Ovary (tissue), 9 donors: Measurements from ENCODE around the gene IL9. TPM values are rescaled to one million over a fixed set of nuclear protein-coding genes. Genes with fewer than 3 reads are reported as not detected.

ENCODE experiments used
- DNase-seq, 5 donors: peaks; one replicate each; pipeline ENCODE4 v3.0.0-alpha.2; 2019 to 2020
- H3K27ac ChIP-seq, 2 donors: fragments of 200-600 bp; one replicate each; pipeline versions ENCODE4 v1.5.1 to v1.8.0; 2019 to 2022
- H3K27me3 ChIP-seq: fragments of 200-600 bp; one replicate; pipeline ENCODE4 v1.8.0; 2022
- H3K36me3 ChIP-seq: fragments of 200-600 bp; sonication (generic); one replicate; pipeline ENCODE4 v1.5.1; 2019
- H3K4me1 ChIP-seq: one replicate; pipeline ENCODE4 v1.8.1; 2013; ENCODE audit warnings: mild to moderate bottlenecking, moderate library complexity; ENCODE audit not compliant: insufficient read depth
- H3K4me3 ChIP-seq: fragments of 200-600 bp; sonication (generic); one replicate; pipeline ENCODE4 v1.5.1; 2017
- H3K9me3 ChIP-seq, 2 donors: fragments of 200-600 bp in 1 of 2; sonication (generic) in 1 of 2; one replicate each; pipeline versions ENCODE4 v1.5.1 to v1.8.1; 2013 to 2019; ENCODE audit warnings: mild to moderate bottlenecking in 1 of 2, moderate library complexity in 1 of 2
- EP300 ChIP-seq: sonication (generic); formaldehyde crosslinking; IDR thresholded peaks from one replicate; pipeline ENCODE4 v1.6.1; 2017; ENCODE audit warnings: antibody characterized with exemption
- POLR2A ChIP-seq: fragments of 450-650 bp; IDR thresholded peaks from one replicate; pipeline ENCODE4 v1.6.1; 2017; ENCODE audit warnings: antibody characterized with exemption, mild to moderate bottlenecking, moderate library complexity
- WGBS, 3 donors: extraction: QIAGEN DNeasy Blood & Tissue Kit in 1 of 3; methylation state at CpG; one replicate each; pipeline versions ENCODE4 v1.1.5 to v1.1.7; 2013 to 2017; 5-methylcytosine and 5-hydroxymethylcytosine counted together
- intact Hi-C, 4 donors: fragments of 100-400 bp; cut with DNase I; formaldehyde crosslinking; loops; one replicate each; pipeline versions ENCODE4 v1.11.0 to v1.15.1; 2022 to 2023
- polyA plus RNA-seq, 2 donors: library from polyadenylated mRNA; stranded (reverse); fragments of 200-250 nt in 1 of 2; fragments of 350-450 nt in 1 of 2; fragmentation: Illumina TruSeq in 1 of 2; extraction: RNeasy Lipid Tissue Mini Kit (QIAGEN cat#74804) in 1 of 2; gene quantifications; one replicate each; pipeline ENCODE4 v1.2.3, GENCODE V29; 2013 to 2014
- total RNA-seq, 7 donors: library from RNA; depleted of rRNA in 2 of 7; stranded (reverse); fragments of >200 nt in 2 of 7; fragmentation: NEBNext Ultra II Directional in 3 of 7; extraction: Animal tissue kit (Norgen Biotek cat#: 25700) in 3 of 7; gene quantifications; one replicate each; pipeline versions ENCODE4 v1.1.0 to v1.2.4, GENCODE V29; 2016 to 2023
- TF ChIP-seq, protein P1 (sequence below), 3 donors: fragments of 450-650 bp in 2 of 3; fragments of 200-600 bp in 1 of 3; IDR thresholded peaks; one replicate each; pipeline versions ENCODE4 v1.5.1 to v1.8.0; 2016 to 2022; ENCODE audit warnings: antibody characterized with exemption in 3 of 3, mild to moderate bottlenecking in 1 of 3
- donor health status: DM: no; HTN: no; CAD: no; lungs with moderate emphysema.
- donor health status: DM: no; HTN: no; CAD: no.
- donor health status: Bipolar disorder and iron deficiency.
- donor health status: DM: yes; HTN: yes; CAD: no.
- donor health status: DM: no; HTN: no; CAD: no.
- donor health status: DM: yes; HTN: yes; CAD: no.

IL9 gene
- total and polyA plus RNA-seq, 9 donors = not detected

DNA sequence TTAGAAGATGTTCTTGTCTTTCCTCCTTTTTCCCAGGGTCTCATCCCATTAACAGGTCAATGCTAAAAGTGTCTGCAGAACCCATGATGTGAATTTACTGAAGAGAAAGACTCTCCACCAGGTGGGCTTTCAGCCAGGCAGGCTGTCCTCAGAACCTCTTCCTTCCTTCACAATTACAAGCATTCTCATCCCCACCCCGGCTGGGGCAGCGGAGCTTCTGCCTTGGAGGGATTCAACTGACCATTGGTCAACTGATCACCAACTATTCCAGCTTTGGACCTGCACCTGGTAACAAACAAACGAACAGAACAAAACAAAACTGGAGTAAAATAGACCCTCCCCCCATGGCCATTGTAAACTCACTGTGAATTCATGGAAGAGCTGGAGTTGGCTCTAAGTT lies 12.6 kb downstream of the IL9 start:
- intact Hi-C loops = loop anchor here in 1 of 4 donors (10.0 kb wide), 1 partner anchor 182 kb away; no protein-coding TSS in a partner anchor
- Histone ChIP-seq H3K4me3 (no peak overlapping the region), H3K27me3 (no peaks in the 10 kb centered on the region)

DNA sequence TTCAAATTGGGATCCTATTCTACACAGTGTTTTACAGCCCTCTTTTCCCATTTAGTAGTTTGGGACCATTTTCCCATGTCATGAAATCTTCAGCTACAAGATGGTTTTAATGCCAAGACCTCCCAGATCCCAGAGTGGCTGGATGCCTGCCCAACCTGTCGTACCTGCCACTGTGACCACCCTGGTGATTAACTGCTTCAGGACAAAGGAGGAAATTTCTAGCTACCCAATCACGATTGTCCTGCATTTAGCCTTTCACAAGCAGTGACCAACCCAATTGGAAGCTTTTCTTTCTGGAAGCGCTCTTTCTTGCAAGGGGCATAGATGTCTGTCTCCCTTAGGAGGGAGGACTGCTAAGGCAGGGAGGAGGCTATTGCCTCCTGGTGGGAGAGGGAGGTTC lies 13.8 kb downstream of the IL9 start:
- no peaks in the 10 kb centered on the region for H3K9me3 ChIP-seq
- no peak overlapping the region for H3K27ac ChIP-seq
- intact Hi-C loops = loop anchor here in 1 of 4 donors (10.0 kb wide), 1 partner anchor 183 kb away; no protein-coding TSS in a partner anchor
- 42 to 57% (median 55%) methylated on average over 3 of the region's 3 CpGs for WGBS, 3 donors
- TF ChIP-seq POLR2A (no peak), EP300 (no peak)
- TF ChIP-seq, protein P1, sequence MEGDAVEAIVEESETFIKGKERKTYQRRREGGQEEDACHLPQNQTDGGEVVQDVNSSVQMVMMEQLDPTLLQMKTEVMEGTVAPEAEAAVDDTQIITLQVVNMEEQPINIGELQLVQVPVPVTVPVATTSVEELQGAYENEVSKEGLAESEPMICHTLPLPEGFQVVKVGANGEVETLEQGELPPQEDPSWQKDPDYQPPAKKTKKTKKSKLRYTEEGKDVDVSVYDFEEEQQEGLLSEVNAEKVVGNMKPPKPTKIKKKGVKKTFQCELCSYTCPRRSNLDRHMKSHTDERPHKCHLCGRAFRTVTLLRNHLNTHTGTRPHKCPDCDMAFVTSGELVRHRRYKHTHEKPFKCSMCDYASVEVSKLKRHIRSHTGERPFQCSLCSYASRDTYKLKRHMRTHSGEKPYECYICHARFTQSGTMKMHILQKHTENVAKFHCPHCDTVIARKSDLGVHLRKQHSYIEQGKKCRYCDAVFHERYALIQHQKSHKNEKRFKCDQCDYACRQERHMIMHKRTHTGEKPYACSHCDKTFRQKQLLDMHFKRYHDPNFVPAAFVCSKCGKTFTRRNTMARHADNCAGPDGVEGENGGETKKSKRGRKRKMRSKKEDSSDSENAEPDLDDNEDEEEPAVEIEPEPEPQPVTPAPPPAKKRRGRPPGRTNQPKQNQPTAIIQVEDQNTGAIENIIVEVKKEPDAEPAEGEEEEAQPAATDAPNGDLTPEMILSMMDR (IDR thresholded peaks at IDR 0.05) = no peak
- H3K36me3 ChIP-seq = no peaks in the 10 kb centered on the region
- no peaks in the 10 kb centered on the region for H3K27me3 ChIP-seq
- no peak for DNase-seq
- H3K4me1 ChIP-seq = peaks cover 6% of the 10 kb centered on the region
- no peak overlapping the region for H3K4me3 ChIP-seq

More for the DNA sequence above, 12.6 kb downstream of the IL9 start:
- Histone ChIP-seq H3K36me3 (no peaks in the 10 kb centered on the region), H3K9me3 (no peaks in the 10 kb centered on the region), H3K27ac (no peak overlapping the region), H3K4me1 (peaks cover 6% of the 10 kb centered on the region)
- TF ChIP-seq, protein P1 (IDR thresholded peaks at IDR 0.05) = no peak
- TF ChIP-seq POLR2A = no peak
- TF ChIP-seq EP300 = no peak
- 82 to 89% (median 86%) methylated on average over 3 of the region's 3 CpGs for WGBS, 3 donors
- DNase-seq = no peak

DNA sequence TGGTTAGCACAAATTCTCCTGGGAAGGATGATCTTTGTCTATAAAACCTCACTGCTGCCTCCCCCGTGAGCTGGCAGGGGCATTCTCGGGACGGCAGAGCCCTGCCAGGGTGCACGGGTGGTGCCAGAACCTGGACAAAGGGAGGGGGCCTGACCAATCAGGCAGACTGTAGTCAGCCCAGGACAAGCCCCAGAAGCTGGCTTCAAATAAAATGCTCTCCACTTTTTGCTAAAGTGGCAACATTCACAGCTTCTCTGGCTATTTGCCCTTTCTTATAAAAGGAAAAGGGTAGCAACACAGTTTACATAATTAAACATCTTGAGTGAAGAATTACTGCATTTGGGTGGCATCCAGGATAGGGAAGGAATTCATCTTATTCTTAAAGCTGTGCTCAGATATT lies 14.4 kb downstream of the IL9 start:
- no peaks in the 10 kb centered on the region for H3K36me3 ChIP-seq
- intact Hi-C loops = loop anchor here in 1 of 4 donors (10.0 kb wide), 1 partner anchor 184 kb away; no protein-coding TSS in a partner anchor
- no peaks in the 10 kb centered on the region for H3K9me3 ChIP-seq
- TF ChIP-seq EP300 (no peak), POLR2A (no peak)
- TF ChIP-seq, protein P1 (IDR thresholded peaks at IDR 0.05) = no peak
- H3K27me3 ChIP-seq = no peaks in the 10 kb centered on the region
- no peak overlapping the region for H3K27ac ChIP-seq
- no peak overlapping the region for H3K4me3 ChIP-seq
- no peak for DNase-seq
- H3K4me1 ChIP-seq = peaks cover 6% of the 10 kb centered on the region
- 10 to 18% (median 12%) methylated on average over 4 of the region's 4 CpGs for WGBS, 3 donors

DNA sequence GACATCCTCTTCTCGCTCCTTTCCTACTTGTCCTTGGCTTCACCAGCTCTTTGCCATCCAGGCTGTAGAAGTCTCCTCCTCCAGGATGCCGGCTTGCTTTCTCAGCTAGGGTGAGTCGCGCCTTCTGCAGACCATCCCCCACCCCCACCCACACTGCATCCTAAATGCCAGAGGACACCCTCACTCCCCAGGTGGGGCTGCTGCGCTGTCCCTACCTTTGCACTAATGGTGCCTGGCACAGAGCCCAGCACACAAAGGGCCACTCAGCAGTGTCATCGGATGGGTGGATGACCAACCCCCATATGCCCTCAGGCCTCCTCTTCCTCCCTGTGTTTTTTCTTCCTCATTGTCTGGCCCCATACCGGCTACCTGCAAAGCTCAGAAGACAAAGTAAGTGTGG lies 14.8 kb downstream of the IL9 start:
- 79 to 81% (median 79%) methylated on average over 7 of the region's 7 CpGs for WGBS, 3 donors
- no peaks in the 10 kb centered on the region for H3K27me3 ChIP-seq
- no peak for DNase-seq
- H3K4me3 ChIP-seq = no peak overlapping the region
- TF ChIP-seq EP300 (no peak), POLR2A (no peak)
- TF ChIP-seq, protein P1 (IDR thresholded peaks at IDR 0.05) = no peak
- H3K27ac ChIP-seq = no peak overlapping the region
- H3K36me3 ChIP-seq = no peaks in the 10 kb centered on the region
- H3K9me3 ChIP-seq = no peaks in the 10 kb centered on the region
- peaks cover 6% of the 10 kb centered on the region for H3K4me1 ChIP-seq
- intact Hi-C loops = loop anchor here in 1 of 4 donors (10.0 kb wide), 1 partner anchor 184 kb away; no protein-coding TSS in a partner anchor
